Endothelial cell of umbilical vein (primary cell): ENCODE results near the gene NR6A1. TPM values are rescaled to one million over a fixed set of nuclear protein-coding genes. Genes with fewer than 3 reads are reported as not detected.

Experiments
- BruUV-seq: library from RNA; stranded (reverse); fragments of 400-500 nt; replicated peaks from 2 replicates; lab custom pipeline; 2021; lab: Mats Ljungman, UMichigan
- CTCF ChIA-PET: fragments of 300-600, 350-600 bp; sonication (Branson Sonifier 250); formaldehyde crosslinking; loops from one replicate; lab custom pipeline; 2021; ENCODE audit warnings: antibody characterized with exemption, inconsistent platforms; lab: Charles Lee
- POLR2A ChIA-PET: fragments of 300-600, 350-600 bp; sonication (Branson Sonifier 250); formaldehyde crosslinking; loops from one replicate; lab custom pipeline; 2021; ENCODE audit warnings: antibody characterized with exemption, inconsistent platforms; lab: Charles Lee
- DNase-seq: peaks from one replicate; pipeline ENCODE4 v3.0.0-alpha.2; 2011; ENCODE audit warnings: low read depth, low spot score
- FAIRE-seq: peaks from 2 replicates; lab custom pipeline; 2011; peaks lifted over from hg19 to GRCh38; lab: Jason Lieb, UNC
- H2AFZ ChIP-seq: 2 replicates; pipeline ENCODE4 v1.6.0; 2012; ENCODE audit warnings: low read depth, low read length, control low read depth, inconsistent platforms
- H3K27ac ChIP-seq: 2 replicates; pipeline ENCODE4 v1.5.1; 2011; ENCODE audit warnings: low read depth, mild to moderate bottlenecking, control low read depth, low read length, moderate library complexity; ENCODE audit not compliant: insufficient read depth
- H3K27me3 ChIP-seq, 2 experiments: 2 replicates each; pipeline versions ENCODE4 v1.6.0 to v1.6.1; 2011; ENCODE audit warnings: low read length in 2 of 2, mixed read lengths in 1 of 2; ENCODE audit not compliant: control insufficient read depth in 2 of 2, insufficient read depth in 2 of 2
- H3K36me3 ChIP-seq, 2 experiments: 2 replicates in 1 of 2; 3 replicates in 1 of 2; pipeline ENCODE4 v1.5.1; 2011; ENCODE audit warnings: low read length in 2 of 2, mild to moderate bottlenecking in 1 of 2, moderate library complexity in 1 of 2; ENCODE audit not compliant: control insufficient read depth in 2 of 2, insufficient read depth in 2 of 2; ENCODE audit errors: extremely low read depth in 1 of 2
- H3K4me1 ChIP-seq: 3 replicates; pipeline ENCODE4 v1.5.1; 2011; ENCODE audit warnings: mild to moderate bottlenecking, low read length; ENCODE audit not compliant: control insufficient read depth, insufficient read depth; ENCODE audit errors: extremely low read depth
- H3K4me2 ChIP-seq: 2 replicates; pipeline ENCODE4 v1.6.1; 2011; ENCODE audit warnings: low read length, control low read depth, mixed read lengths; ENCODE audit not compliant: insufficient read depth
- H3K4me3 ChIP-seq, 3 experiments: fragments of 200-600 bp in 1 of 3; sonication (generic), shearing (Covaris generic) in 1 of 3; replicated peaks in 1 of 3; 2 replicates each; pipeline ENCODE4 v1.5.1; 2011 to 2016; ENCODE audit warnings: control low read depth in 3 of 3, low read length in 3 of 3, mild to moderate bottlenecking in 2 of 3, inconsistent platforms in 1 of 3, low read depth in 1 of 3, moderate library complexity in 1 of 3; ENCODE audit not compliant: insufficient read depth in 1 of 3
- H3K79me2 ChIP-seq: 2 replicates; pipeline ENCODE4 v1.6.0; 2012; ENCODE audit warnings: low read length, inconsistent platforms; ENCODE audit not compliant: control insufficient read depth, insufficient read depth
- H3K9ac ChIP-seq: replicated peaks from 2 replicates; pipeline ENCODE3; 2011; ENCODE audit warnings: low read length, control low read depth; ENCODE audit not compliant: insufficient read depth; ENCODE audit errors: extremely low read depth
- H3K9me1 ChIP-seq: replicated peaks from 3 replicates; pipeline ENCODE4 v1.6.0; 2011; ENCODE audit warnings: mild to moderate bottlenecking, low read length; ENCODE audit not compliant: control insufficient read depth, insufficient read depth; ENCODE audit errors: extremely low read depth
- H3K9me3 ChIP-seq: replicated peaks from 2 replicates; pipeline ENCODE4 v1.5.1; 2012; ENCODE audit warnings: low read length, inconsistent platforms; ENCODE audit not compliant: control insufficient read depth, insufficient read depth
- H4K20me1 ChIP-seq: replicated peaks from 2 replicates; pipeline ENCODE3; 2011; ENCODE audit warnings: mild to moderate bottlenecking, low read length; ENCODE audit not compliant: control insufficient read depth, insufficient read depth; ENCODE audit errors: extremely low read depth
- GATA2 ChIP-seq: IDR thresholded peaks from 2 replicates; pipeline ENCODE4 v1.7.0; 2011; ENCODE audit warnings: low read depth, mild to moderate bottlenecking, moderate library complexity, mixed read lengths, low read length; ENCODE audit not compliant: insufficient read length, insufficient read depth
- JUN ChIP-seq: IDR thresholded peaks from 2 replicates; pipeline ENCODE4 v1.6.1; 2011; ENCODE audit warnings: borderline replicate concordance, low read depth; ENCODE audit not compliant: insufficient read length, insufficient read depth
- POLR2A ChIP-seq: IDR thresholded peaks from 2 replicates; pipeline ENCODE4 v1.6.1; 2012; ENCODE audit warnings: low read depth, mild to moderate bottlenecking, control low read depth, low read length
- POLR2AphosphoS5 ChIP-seq: IDR thresholded peaks from 2 replicates; pipeline ENCODE4 v1.6.1; 2012; ENCODE audit warnings: low read depth, mild to moderate bottlenecking, control low read depth, low read length, moderate library complexity; ENCODE audit not compliant: insufficient read depth
- dilution Hi-C: fragments of 300-500 bp; cut with MboI; formaldehyde crosslinking; loops from one replicate; pipeline ENCODE4 v1.15.0; 2019; ENCODE audit warnings: low sequenced_read_pairs; ENCODE audit not compliant: extremely low pct_ligation_motif_present
- intact Hi-C: fragments of 100-400 bp; cut with micrococcal nuclease; formaldehyde crosslinking; loops from one replicate; pipeline ENCODE4 v1.10.0; 2022
- polyA plus RNA-seq, 4 experiments: library from polyadenylated mRNA; depleted of rRNA in 3 of 4; stranded (reverse) in 3 of 4; unstranded in 1 of 4; fragments of >200 nt; gene quantifications; 2 replicates each; pipeline versions ENCODE4 v1.2.1 to v1.2.3, GENCODE V29; 2011 to 2012; ENCODE audit warnings: missing spikeins in 1 of 4
- total RNA-seq: library from RNA; stranded (reverse); gene quantifications from 2 replicates; pipeline ENCODE4 v1.2.3, GENCODE V29; 2021

NR6A1 gene
- total and polyA plus RNA-seq, 2 donors (not counting 3 experiments of a cell fraction or from before 2014, with no cell fraction given), result 0.17 to 1.2 TPM

DNA sequence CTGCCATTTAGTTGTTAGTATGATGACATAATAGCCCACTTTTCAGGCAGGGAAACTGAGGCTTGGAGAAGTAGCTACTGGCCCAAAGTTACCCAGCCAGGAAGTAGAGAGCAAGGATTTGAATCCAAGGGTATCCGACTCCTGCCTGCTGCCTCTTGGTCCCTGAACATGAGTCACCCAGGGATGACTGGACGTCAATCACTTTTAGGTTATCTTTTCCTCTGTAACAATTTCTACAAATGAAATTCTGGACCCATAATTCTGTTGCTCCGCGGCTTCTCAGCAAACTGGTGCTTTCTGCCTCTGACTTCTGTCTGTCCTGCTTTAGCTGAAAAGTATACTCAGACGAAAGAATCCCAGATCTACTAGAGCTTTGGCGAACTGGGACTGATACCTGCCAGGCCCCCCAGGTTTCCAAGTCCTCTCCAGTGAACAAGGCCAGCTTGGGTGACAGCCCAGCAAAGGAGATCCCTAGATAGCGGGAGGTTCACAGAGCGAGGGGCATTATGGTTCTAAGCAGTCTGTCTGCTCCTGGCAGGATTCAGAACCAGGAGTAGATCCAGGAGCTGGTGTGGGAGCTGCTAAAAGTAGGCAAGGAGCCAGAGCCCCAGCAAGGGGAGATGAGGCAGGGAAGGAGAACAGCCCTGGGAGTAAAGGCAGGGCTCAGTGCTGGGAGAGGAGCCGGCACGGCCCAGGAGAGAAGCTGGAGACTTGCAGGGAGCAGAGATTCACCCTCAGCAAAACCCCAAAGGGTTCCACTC lies 26.4 kb upstream of the NR6A1 start:
- POLR2A ChIA-PET, result no interaction called here
- Histone ChIP-seq H3K4me2 (no peak overlapping the region), H3K36me3 (no peaks in the 10 kb centered on the region), H3K4me1 (peaks cover 19% of the 10 kb centered on the region), H2AFZ (no peak overlapping the region), H3K27me3 (peaks cover 10 to 12% of the 10 kb centered on the region in 2 experiments), H3K4me3 (no peak overlapping the region), H4K20me1 (no peaks in the 10 kb centered on the region), H3K9me1 (no peaks in the 10 kb centered on the region), H3K9me3 (no peaks in the 10 kb centered on the region), H3K27ac (no peak overlapping the region), H3K9ac (no peak overlapping the region), H3K79me2 (no peaks in the 10 kb centered on the region)
- peak; percentile 18 for TF ChIP-seq JUN
- TF ChIP-seq POLR2AphosphoS5, result no peak
- TF ChIP-seq GATA2, result no peak
- intact Hi-C loops (loop anchor here (2.0 kb wide), 1 partner anchor 37 kb away; no protein-coding TSS in a partner anchor), dilution Hi-C loops (no loop called here)
- no peak for FAIRE-seq
- CTCF ChIA-PET, result interaction anchor here (1.2 to 5.2 kb wide), 5 partner anchors 21 to 180 kb away, joined by 3 to 40 read pairs (median 4); partner anchors contain the start of gene WDR38
- DNase-seq, result no peak
- no TSS peak for BruUV-seq

- H2AFZ ChIP-seq, result peak overlapping the region; percentile 38
- no peaks in the 10 kb centered on the region for H3K36me3 ChIP-seq
- H3K4me3 ChIP-seq, result no peak overlapping the region
- H3K9me1 ChIP-seq, result no peaks in the 10 kb centered on the region
- DNase-seq, result peak; percentile 44
- intact Hi-C loops (loop anchor here (2.0 kb wide), 1 partner anchor 39 kb away; no protein-coding TSS in a partner anchor), dilution Hi-C loops (no loop called here)
- ChIA-PET CTCF (interaction anchor here (0.9 to 5.2 kb wide), 13 partner anchors 10 to 179 kb away, joined by 3 to 40 read pairs (median 4); partner anchors contain the start of genes NR6A1 and WDR38), POLR2A (no interaction called here)
- H3K4me2 ChIP-seq, result peak overlapping the region; percentile 16
- H3K27ac ChIP-seq, result no peak overlapping the region
- no peak overlapping the region for H3K9ac ChIP-seq
- peak; percentile 82 for FAIRE-seq
- peaks cover 19% of the 10 kb centered on the region for H3K4me1 ChIP-seq
- no peaks in the 10 kb centered on the region for H3K79me2 ChIP-seq
- H3K9me3 ChIP-seq, result no peaks in the 10 kb centered on the region
- no peaks in the 10 kb centered on the region for H4K20me1 ChIP-seq
- H3K27me3 ChIP-seq, result peaks cover 3 to 9% of the 10 kb centered on the region in 2 experiments
- TF ChIP-seq POLR2AphosphoS5 (peak; percentile 44), POLR2A (no peak)
- BruUV-seq, result no TSS peak
These were observed 24.8 kb upstream of the NR6A1 start for GRCh38 chr9:124795881-124796431.
